ENCODE results near the gene PTPN22. TPM values are rescaled to one million over a fixed set of nuclear protein-coding genes. Genes with fewer than 3 reads are reported as not detected.

The PTPN22 gene
- polyA plus RNA-seq, 3 donors: 9.7 to 43.7 (median 29.7) TPM

DNA sequence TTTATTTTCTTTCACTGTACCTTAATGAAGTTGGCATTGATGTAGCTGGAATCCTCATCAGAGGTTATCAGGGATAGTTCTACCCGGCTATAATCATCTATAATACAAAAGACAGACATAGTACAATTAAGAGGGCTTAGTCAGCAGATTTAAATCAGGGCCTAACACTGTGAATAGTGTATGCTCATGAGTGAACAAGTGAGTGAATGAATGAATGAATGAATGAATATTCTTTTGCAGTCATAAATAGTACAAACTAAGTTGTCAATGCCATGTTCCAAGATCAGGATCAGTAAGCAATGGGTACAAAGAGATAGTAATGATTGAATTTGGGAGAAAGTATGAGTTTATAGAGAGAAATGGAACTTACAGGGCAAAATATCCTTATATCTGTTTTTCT is 12.5 kb downstream of the PTPN22 start:
- Mint-ChIP-seq H3K36me3 (peaks cover 29 to 40% of the 10 kb centered on the region in 2 donors), H3K9me3 (no peaks in the 10 kb centered on the region), H3K4me1 (peaks cover 85% of the 10 kb centered on the region), H3K4me3 (peak overlapping the region in 1 of 2 donors; percentile 76), H3K27me3 (ENCODE audit: low read depth in 3 of 3) (peaks cover 0 to 2% (median 0%) of the 10 kb centered on the region in 3 donors), H3K27ac (peak overlapping the region; percentile 79 to 93 (median 90))
- H2AFZ ChIP-seq (ENCODE audit: insufficient read depth, low read depth, low read length, poor library complexity, severe bottlenecking): peak overlapping the region; percentile 4
- no peak overlapping the region for H3K9ac ChIP-seq (ENCODE audit: insufficient read depth, low read length, poor library complexity, severe bottlenecking)
- peaks cover 0 to 33% of the 10 kb centered on the region in 2 donors for H3K36me3 ChIP-seq (replicated peaks in 1 of 2; ENCODE audit: control insufficient read depth in 1 of 2, insufficient read depth in 2 of 2, low read length in 2 of 2)
- intact Hi-C loops (cut with micrococcal nuclease): loop anchor here in 1 of 2 donors (5.0 kb wide), 1 partner anchor 48 kb away; the partner anchor contains the start of gene DCLRE1B
- TF ChIP-seq CTCF (IDR thresholded peaks at IDR 0.05): no peak
- DNase-seq: no peak
- H3K4me3 ChIP-seq (replicated peaks in 1 of 3; ENCODE audit: low read depth in 2 of 3, low read length in 3 of 3): peak overlapping the region in 1 of 3 experiments; percentile 61
- no peaks in the 10 kb centered on the region for H4K20me1 ChIP-seq (ENCODE audit: insufficient read depth, low read length)
- H3K9me3 ChIP-seq (replicated peaks in 1 of 2; ENCODE audit: control insufficient read depth in 1 of 2, insufficient read depth in 1 of 2, low read length in 2 of 2): no peaks in the 10 kb centered on the region
- peaks cover 72 to 90% of the 10 kb centered on the region in 2 donors for H3K4me1 ChIP-seq (ENCODE audit: control insufficient read depth in 1 of 2, insufficient read depth in 2 of 2, low read length in 2 of 2)
- H3K4me2 ChIP-seq (replicated peaks; ENCODE audit: extremely low read depth, low read length, poor library complexity, severe bottlenecking): peak overlapping the region; percentile 65
- H3K79me2 ChIP-seq (ENCODE audit: insufficient read depth, low read length): peaks cover 66% of the 10 kb centered on the region
- H3K27me3 ChIP-seq (ENCODE audit: control insufficient read depth in 2 of 2, insufficient read depth in 2 of 2, low read length in 2 of 2): no peaks in the 10 kb centered on the region
- peak overlapping the region; percentile 39 to 73 for H3K27ac ChIP-seq (ENCODE audit: low read depth in 1 of 2, low read length in 2 of 2)
- WGBS (ENCODE audit: insufficient coverage): no CpG with 5 or more reads among the region's 1 CpG

- Mint-ChIP-seq H3K4me1 (peaks cover 85% of the 10 kb centered on the region), H3K27ac (peak overlapping the region; percentile 79 to 93 (median 90)), H3K27me3 (ENCODE audit: low read depth in 3 of 3) (peaks cover 0 to 2% (median 0%) of the 10 kb centered on the region in 3 donors), H3K36me3 (peaks cover 26 to 39% of the 10 kb centered on the region in 2 donors), H3K4me3 (no peak overlapping the region), H3K9me3 (no peaks in the 10 kb centered on the region)
- peak in 2 of 3 donors; percentile 46 to 53 for DNase-seq
- Histone ChIP-seq H3K36me3 (replicated peaks in 1 of 2; ENCODE audit: control insufficient read depth in 1 of 2, insufficient read depth in 2 of 2, low read length in 2 of 2) (peaks cover 0 to 32% of the 10 kb centered on the region in 2 donors), H4K20me1 (ENCODE audit: insufficient read depth, low read length) (no peaks in the 10 kb centered on the region), H3K79me2 (ENCODE audit: insufficient read depth, low read length) (peaks cover 61% of the 10 kb centered on the region), H3K4me3 (replicated peaks in 1 of 3; ENCODE audit: low read depth in 2 of 3, low read length in 3 of 3) (peak overlapping the region in 1 of 3 experiments; percentile 3), H3K27me3 (ENCODE audit: control insufficient read depth in 2 of 2, insufficient read depth in 2 of 2, low read length in 2 of 2) (no peaks in the 10 kb centered on the region), H3K9me3 (replicated peaks in 1 of 2; ENCODE audit: control insufficient read depth in 1 of 2, insufficient read depth in 1 of 2, low read length in 2 of 2) (no peaks in the 10 kb centered on the region), H3K4me2 (replicated peaks; ENCODE audit: extremely low read depth, low read length, poor library complexity, severe bottlenecking) (no peak overlapping the region), H2AFZ (ENCODE audit: insufficient read depth, low read depth, low read length, poor library complexity, severe bottlenecking) (no peak overlapping the region), H3K4me1 (ENCODE audit: control insufficient read depth in 1 of 2, insufficient read depth in 2 of 2, low read length in 2 of 2) (peaks cover 72 to 90% of the 10 kb centered on the region in 2 donors), H3K9ac (ENCODE audit: insufficient read depth, low read length, poor library complexity, severe bottlenecking) (no peak overlapping the region), H3K27ac (ENCODE audit: low read depth in 1 of 2, low read length in 2 of 2) (peak overlapping the region; percentile 60 to 73)
- no peak for TF ChIP-seq CTCF (IDR thresholded peaks at IDR 0.05)
- WGBS (ENCODE audit: insufficient coverage): 0% methylated on average over 2 of the region's 3 CpGs
- intact Hi-C loops (cut with micrococcal nuclease): loop anchor here in 1 of 2 donors (5.0 kb wide), 1 partner anchor 49 kb away; the partner anchor contains the start of gene DCLRE1B
Measured at GRCh38 chr1:113858418-113858817, 13.1 kb downstream of the PTPN22 start.

All from CD14-positive monocyte (primary cell).